Mesenchymal stem cell (in vitro differentiated cells and primary cell): Measurements from ENCODE around the gene RIC1.

ENCODE experiments used
- DNase-seq: peaks from one replicate; pipeline ENCODE4 v3.0.0-alpha.2; 2013
- H2AFZ ChIP-seq: one replicate; pipeline ENCODE4 v1.6.1; 2013; ENCODE audit warnings: low read depth, mild to moderate bottlenecking, control low read depth, inconsistent platforms, low read length, moderate library complexity
- H2AK5ac ChIP-seq: 2 replicates; pipeline ENCODE4 v1.6.1; 2013; ENCODE audit warnings: low read length, moderate library complexity, mild to moderate bottlenecking, inconsistent platforms; ENCODE audit not compliant: severe bottlenecking
- H2BK120ac ChIP-seq: one replicate; pipeline ENCODE4 v1.6.1; 2013; ENCODE audit warnings: low read depth, mild to moderate bottlenecking, inconsistent platforms, low read length, moderate library complexity
- H2BK12ac ChIP-seq, 2 experiments: one replicate each; pipeline ENCODE4 v1.6.1; 2013; ENCODE audit warnings: inconsistent platforms in 2 of 2, low read length in 2 of 2, mild to moderate bottlenecking in 2 of 2, moderate library complexity in 2 of 2, control low read depth in 1 of 2
- H2BK15ac ChIP-seq: one replicate; pipeline ENCODE4 v1.6.1; 2013; ENCODE audit warnings: mild to moderate bottlenecking, low read depth, inconsistent platforms; ENCODE audit not compliant: poor library complexity, severe bottlenecking
- H2BK5ac ChIP-seq: 2 replicates; pipeline ENCODE4 v1.6.1; 2013; ENCODE audit warnings: low read depth, mild to moderate bottlenecking, low read length, control low read depth, inconsistent platforms; ENCODE audit not compliant: poor library complexity, severe bottlenecking
- H3K14ac ChIP-seq, 2 experiments: one replicate each; pipeline ENCODE4 v1.6.1; 2013; ENCODE audit warnings: inconsistent platforms in 2 of 2, low read length in 2 of 2, control low read depth in 1 of 2, mild to moderate bottlenecking in 1 of 2, moderate library complexity in 1 of 2
- H3K18ac ChIP-seq, 2 experiments: one replicate each; pipeline ENCODE4 v1.6.1; 2013; ENCODE audit warnings: inconsistent platforms in 2 of 2, low read length in 2 of 2, control low read depth in 1 of 2, low read depth in 1 of 2, mild to moderate bottlenecking in 1 of 2
- H3K23ac ChIP-seq, 2 experiments: one replicate each; pipeline ENCODE4 v1.6.1; 2013; ENCODE audit warnings: inconsistent platforms in 2 of 2, low read length in 2 of 2, mild to moderate bottlenecking in 2 of 2, moderate library complexity in 2 of 2, control low read depth in 1 of 2
- H3K27ac ChIP-seq: 2 replicates; pipeline ENCODE4 v1.5.1; 2013; ENCODE audit warnings: mild to moderate bottlenecking, moderate library complexity, low read length, control low read depth, inconsistent platforms; ENCODE audit not compliant: poor library complexity, severe bottlenecking
- H3K27me3 ChIP-seq, 2 experiments: 2 replicates each; pipeline versions ENCODE4 v1.6.1 to v1.7.0; 2013; ENCODE audit warnings: low read length in 2 of 2, mild to moderate bottlenecking in 2 of 2, moderate library complexity in 2 of 2, control low read depth in 1 of 2, inconsistent platforms in 1 of 2; ENCODE audit not compliant: control insufficient read depth in 1 of 2, insufficient read depth in 1 of 2
- H3K36me3 ChIP-seq, 2 experiments: 2 replicates each; pipeline versions ENCODE4 v1.6.1 to v1.7.0; 2013; ENCODE audit warnings: low read length in 2 of 2, control low read depth in 1 of 2, inconsistent platforms in 1 of 2, low read depth in 1 of 2, mild to moderate bottlenecking in 1 of 2; ENCODE audit not compliant: insufficient read depth in 2 of 2, control insufficient read depth in 1 of 2
- H3K4ac ChIP-seq, 2 experiments: one replicate each; pipeline ENCODE4 v1.6.1; 2013; ENCODE audit warnings: inconsistent platforms in 2 of 2, low read length in 2 of 2, mild to moderate bottlenecking in 2 of 2, moderate library complexity in 2 of 2, control low read depth in 1 of 2, low read depth in 1 of 2
- H3K4me1 ChIP-seq: 2 replicates; pipeline ENCODE4 v1.6.1; 2013; ENCODE audit warnings: low read depth, low read length, control low read depth; ENCODE audit not compliant: control insufficient read depth, insufficient read depth
- H3K4me2 ChIP-seq: 2 replicates; pipeline ENCODE4 v1.6.1; 2013; ENCODE audit warnings: low read length, mild to moderate bottlenecking, inconsistent platforms; ENCODE audit not compliant: poor library complexity, severe bottlenecking
- H3K4me3 ChIP-seq, 2 experiments: 2 replicates each; pipeline versions ENCODE4 v1.5.1 to v1.7.0; 2013; ENCODE audit warnings: low read length in 2 of 2, mild to moderate bottlenecking in 2 of 2, control low read depth in 1 of 2, low read depth in 1 of 2; ENCODE audit not compliant: insufficient read depth in 1 of 2
- H3K79me1 ChIP-seq: replicated peaks from 2 replicates; pipeline ENCODE4 v1.6.1; 2013; ENCODE audit warnings: mild to moderate bottlenecking, control low read depth, low read length, inconsistent platforms; ENCODE audit not compliant: poor library complexity, severe bottlenecking
- H3K9ac ChIP-seq: 2 replicates; pipeline ENCODE4 v1.7.0; 2013; ENCODE audit warnings: mild to moderate bottlenecking, low read length, moderate library complexity
- H3K9me3 ChIP-seq: 2 replicates; pipeline ENCODE4 v1.7.0; 2013; ENCODE audit warnings: mild to moderate bottlenecking, low read length; ENCODE audit not compliant: control insufficient read depth
- H4K8ac ChIP-seq: one replicate; pipeline ENCODE4 v1.6.1; 2013; ENCODE audit warnings: inconsistent platforms, mild to moderate bottlenecking, low read length, moderate library complexity
- H4K91ac ChIP-seq: one replicate; pipeline ENCODE4 v1.6.1; 2013; ENCODE audit warnings: mild to moderate bottlenecking, low read length, inconsistent platforms
- WGBS: methylation state at CpG from one replicate; pipeline ENCODE4 v1.1.7; 2013; ENCODE audit warnings: mixed read lengths; 5-methylcytosine and 5-hydroxymethylcytosine counted together

The RIC1 gene

DNA sequence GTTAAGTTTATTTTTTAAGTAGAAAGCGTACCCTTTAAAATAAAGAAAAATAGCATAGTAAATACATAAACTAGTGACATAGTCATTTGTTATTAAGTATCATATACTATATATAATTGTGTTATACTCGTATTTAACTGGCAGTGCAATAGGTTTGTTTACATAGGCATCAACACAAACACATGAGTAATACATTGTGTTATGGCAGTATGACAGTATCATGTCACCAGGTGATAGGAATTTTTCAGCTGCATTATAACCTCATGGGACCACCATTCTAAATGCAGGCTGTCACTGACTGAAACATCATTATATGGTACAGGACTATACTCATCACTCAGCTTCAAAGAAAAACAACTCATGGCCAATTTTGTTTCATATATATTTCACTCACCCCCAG lies 8.4 kb upstream of the RIC1 start:
- Histone ChIP-seq H3K4me2 (no peak overlapping the region), H2BK5ac (no peak overlapping the region), H3K4me3 (no peak overlapping the region), H3K4ac (no peak overlapping the region), H4K8ac (no peak overlapping the region), H2BK120ac (no peak overlapping the region), H3K36me3 (no peaks in the 10 kb centered on the region), H2AK5ac (no peak overlapping the region), H4K91ac (no peak overlapping the region), H3K18ac (no peak overlapping the region), H3K23ac (no peak overlapping the region), H3K79me1 (peaks cover 17% of the 10 kb centered on the region), H3K14ac (no peak overlapping the region), H2AFZ (no peak overlapping the region), H2BK15ac (no peak overlapping the region), H3K27me3 (no peaks in the 10 kb centered on the region), H3K9ac (no peak overlapping the region), H3K27ac (no peak overlapping the region), H2BK12ac (no peak overlapping the region), H3K4me1 (no peaks in the 10 kb centered on the region), H3K9me3 (no peaks in the 10 kb centered on the region)
- no peak for DNase-seq
- no CpG with 5 or more reads among the region's 2 CpGs for WGBS

DNA sequence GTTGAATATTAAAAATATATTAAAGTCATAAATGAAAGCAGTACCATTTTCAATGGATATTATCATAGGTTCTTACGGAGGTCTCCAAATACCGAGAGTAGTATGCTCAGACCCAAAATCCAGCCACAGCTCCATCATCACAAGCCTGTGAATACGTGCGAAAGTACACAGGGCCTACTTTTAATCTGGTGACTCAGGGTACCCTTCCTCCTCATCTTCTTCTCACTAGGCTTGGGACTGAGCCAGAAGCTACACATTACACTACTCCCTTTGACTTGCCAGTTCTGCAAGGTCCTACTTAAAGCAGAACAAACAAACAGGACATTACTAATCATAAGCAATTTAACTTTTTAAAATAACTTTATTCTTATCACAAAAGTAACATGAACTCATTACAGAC lies 7.6 kb upstream of the RIC1 start:
- no peak overlapping the region for H3K4ac ChIP-seq
- no peak overlapping the region for H2BK120ac ChIP-seq
- H3K79me1 ChIP-seq = peaks cover 20% of the 10 kb centered on the region
- no peak overlapping the region for H2AFZ ChIP-seq
- H3K27me3 ChIP-seq = no peaks in the 10 kb centered on the region
- 65% methylated on average over 4 of the region's 4 CpGs for WGBS
- peak overlapping the region; percentile 8 for H2AK5ac ChIP-seq
- no peak overlapping the region for H3K18ac ChIP-seq
- no peak overlapping the region for H3K4me2 ChIP-seq
- H4K91ac ChIP-seq = no peak overlapping the region
- H2BK15ac ChIP-seq = no peak overlapping the region
- no peaks in the 10 kb centered on the region for H3K9me3 ChIP-seq
- no peak overlapping the region for H3K14ac ChIP-seq
- no peaks in the 10 kb centered on the region for H3K36me3 ChIP-seq
- H3K4me1 ChIP-seq = no peaks in the 10 kb centered on the region
- H3K9ac ChIP-seq = no peak overlapping the region
- peak; percentile 43 for DNase-seq
- H4K8ac ChIP-seq = no peak overlapping the region
- no peak overlapping the region for H3K23ac ChIP-seq
- H3K4me3 ChIP-seq = no peak overlapping the region
- no peak overlapping the region for H3K27ac ChIP-seq
- H2BK12ac ChIP-seq = no peak overlapping the region
- H2BK5ac ChIP-seq = no peak overlapping the region

DNA sequence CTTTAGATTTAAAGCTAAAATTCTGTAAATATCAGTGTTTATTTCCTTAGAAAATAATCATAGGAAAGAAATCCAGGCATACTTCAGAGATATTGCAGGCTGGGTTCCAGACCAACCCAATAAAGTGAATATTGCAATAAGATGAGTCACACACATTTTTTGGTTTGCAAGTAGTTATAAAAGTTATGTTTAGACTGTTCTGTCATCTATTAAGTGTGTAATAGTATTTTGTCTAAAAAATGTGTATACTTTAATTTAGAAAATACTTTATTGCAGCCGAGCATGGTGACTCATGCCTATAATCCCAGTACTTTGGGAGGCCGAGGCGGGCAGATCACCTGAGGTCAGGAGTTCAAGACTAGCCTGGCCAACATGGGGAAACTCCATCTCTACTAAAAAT lies 6.9 kb upstream of the RIC1 start:
- Histone ChIP-seq H3K18ac (no peak overlapping the region), H3K27me3 (no peaks in the 10 kb centered on the region), H3K4me1 (no peaks in the 10 kb centered on the region), H2AK5ac (no peak overlapping the region), H3K79me1 (peaks cover 22% of the 10 kb centered on the region), H4K91ac (no peak overlapping the region), H2BK120ac (no peak overlapping the region), H3K9me3 (no peaks in the 10 kb centered on the region), H3K14ac (no peak overlapping the region), H2AFZ (no peak overlapping the region), H3K27ac (no peak overlapping the region), H3K23ac (no peak overlapping the region), H3K9ac (peak overlapping the region; percentile 56), H3K4me2 (no peak overlapping the region), H2BK15ac (no peak overlapping the region), H3K4me3 (peak overlapping the region in 1 of 2 experiments; percentile 15), H3K4ac (no peak overlapping the region), H4K8ac (no peak overlapping the region), H2BK12ac (no peak overlapping the region), H3K36me3 (no peaks in the 10 kb centered on the region), H2BK5ac (no peak overlapping the region)
- DNase-seq = peak; percentile 67
- WGBS = 20% methylated on average over 3 of the region's 3 CpGs

DNA sequence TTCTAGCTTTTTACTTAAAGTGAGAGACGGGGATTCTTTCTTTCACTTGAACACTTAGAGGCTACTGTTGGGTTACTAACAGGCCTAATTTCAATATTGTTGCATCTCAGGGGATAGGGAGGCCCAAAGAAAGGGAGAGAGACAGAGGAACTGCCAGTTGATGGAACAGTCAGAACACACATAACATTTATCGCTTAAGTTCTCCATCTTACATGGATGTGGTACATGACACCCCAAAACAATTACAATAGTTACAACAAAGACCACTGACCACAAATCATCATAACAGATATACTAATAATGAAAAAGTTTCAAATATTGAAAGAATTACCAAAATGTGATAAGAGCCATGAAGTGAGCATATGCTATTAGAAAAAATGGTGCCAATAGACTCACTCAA lies 4.3 kb upstream of the RIC1 start:
- Histone ChIP-seq H4K8ac (no peak overlapping the region), H3K27ac (no peak overlapping the region), H3K4me2 (no peak overlapping the region), H3K4ac (no peak overlapping the region), H3K4me3 (no peak overlapping the region), H3K4me1 (peaks cover 4% of the 10 kb centered on the region), H2BK120ac (no peak overlapping the region), H3K23ac (no peak overlapping the region), H2BK12ac (no peak overlapping the region), H3K18ac (no peak overlapping the region), H4K91ac (no peak overlapping the region), H3K79me1 (peaks cover 22% of the 10 kb centered on the region), H3K27me3 (no peaks in the 10 kb centered on the region), H2BK5ac (no peak overlapping the region), H3K14ac (no peak overlapping the region), H2BK15ac (no peak overlapping the region), H2AFZ (no peak overlapping the region), H3K9ac (no peak overlapping the region), H3K36me3 (no peaks in the 10 kb centered on the region), H2AK5ac (no peak overlapping the region), H3K9me3 (no peaks in the 10 kb centered on the region)
- DNase-seq = no peak
- no CpG with 5 or more reads among the region's 2 CpGs for WGBS
